ENCODE results near the gene MSL3B. TPM values are rescaled to one million over a fixed set of nuclear protein-coding genes. Genes with fewer than 3 reads are reported as not detected.

The MSL3B gene

GRCh38 chr2:233815861-233816260 is 52.3 kb downstream of the MSL3B start (continued):
- no peak for TF ChIP-seq SPI1 (IDR thresholded peaks at IDR 0.05; ENCODE audit: borderline replicate concordance, low read depth, low read length)

Other genes with a start within 250 kb of the MSL3B start
Only the 7 nearest of the 12 such genes appear.
- not detected in 2 replicates for gene UGT1A5, start 155.5 kb downstream of the MSL3B start, total RNA-seq (2014; rRNA removed)
- not detected in 2 replicates for gene UGT1A5, start 155.5 kb downstream of the MSL3B start, total RNA-seq (2014; rRNA removed; fragmentation: Illumina TruSeq; extraction: Trizol)
- not detected in 2 replicates for gene UGT1A5, start 155.5 kb downstream of the MSL3B start, total RNA-seq (2015; rRNA removed; fragmentation: Illumina TruSeq; extraction: Trizol)
- not detected in 2 replicates for gene UGT1A5, start 155.5 kb downstream of the MSL3B start, total RNA-seq (2021)
- gene UGT1A5, start 155.5 kb downstream of the MSL3B start, polyA plus RNA-seq (2011; rRNA removed): not detected in 2 replicates
- not detected in 2 replicates for gene UGT1A5, start 155.5 kb downstream of the MSL3B start, polyA plus RNA-seq (2014; fragmentation: Illumina TruSeq; extraction: Trizol)
- gene UGT1A5, start 155.5 kb downstream of the MSL3B start, polyA plus RNA-seq (2014; fragmentation: Nextera tagmentation; extraction: Ambion mirVana): not detected
- not detected in 2 replicates for gene UGT1A5, start 155.5 kb downstream of the MSL3B start, polyA plus RNA-seq (2014; rRNA removed)
- not detected in 2 replicates for gene UGT1A4, start 149.7 kb downstream of the MSL3B start, total RNA-seq (2014; rRNA removed)
- gene UGT1A4, start 149.7 kb downstream of the MSL3B start, total RNA-seq (2014; rRNA removed; fragmentation: Illumina TruSeq; extraction: Trizol): not detected in 2 replicates
- gene UGT1A4, start 149.7 kb downstream of the MSL3B start, total RNA-seq (2015; rRNA removed; fragmentation: Illumina TruSeq; extraction: Trizol): not detected in 2 replicates
- not detected in 2 replicates for gene UGT1A4, start 149.7 kb downstream of the MSL3B start, total RNA-seq (2021)
- not detected in 2 replicates for gene UGT1A4, start 149.7 kb downstream of the MSL3B start, polyA plus RNA-seq (2011; rRNA removed)
- not detected in 2 replicates for gene UGT1A4, start 149.7 kb downstream of the MSL3B start, polyA plus RNA-seq (2014; fragmentation: Illumina TruSeq; extraction: Trizol)
- not detected for gene UGT1A4, start 149.7 kb downstream of the MSL3B start, polyA plus RNA-seq (2014; fragmentation: Nextera tagmentation; extraction: Ambion mirVana)
- not detected in 2 replicates for gene UGT1A4, start 149.7 kb downstream of the MSL3B start, polyA plus RNA-seq (2014; rRNA removed)
- gene UGT1A3, start 139.3 kb downstream of the MSL3B start, total RNA-seq (2014; rRNA removed): not detected in 2 replicates
- not detected in 2 replicates for gene UGT1A3, start 139.3 kb downstream of the MSL3B start, total RNA-seq (2014; rRNA removed; fragmentation: Illumina TruSeq; extraction: Trizol)
- not detected in 2 replicates for gene UGT1A3, start 139.3 kb downstream of the MSL3B start, total RNA-seq (2015; rRNA removed; fragmentation: Illumina TruSeq; extraction: Trizol)
- not detected in 2 replicates for gene UGT1A3, start 139.3 kb downstream of the MSL3B start, total RNA-seq (2021)
- not detected in 2 replicates for gene UGT1A3, start 139.3 kb downstream of the MSL3B start, polyA plus RNA-seq (2011; rRNA removed)
- gene UGT1A3, start 139.3 kb downstream of the MSL3B start, polyA plus RNA-seq (2014; fragmentation: Illumina TruSeq; extraction: Trizol): not detected in 2 replicates
- gene UGT1A3, start 139.3 kb downstream of the MSL3B start, polyA plus RNA-seq (2014; fragmentation: Nextera tagmentation; extraction: Ambion mirVana): not detected
- not detected in 2 replicates for gene UGT1A3, start 139.3 kb downstream of the MSL3B start, polyA plus RNA-seq (2014; rRNA removed)
- gene UGT1A1, start 108.1 kb downstream of the MSL3B start, total RNA-seq (2014; rRNA removed): not detected in 2 replicates
- gene UGT1A1, start 108.1 kb downstream of the MSL3B start, total RNA-seq (2014; rRNA removed; fragmentation: Illumina TruSeq; extraction: Trizol): not detected in 2 replicates
- not detected in 2 replicates for gene UGT1A1, start 108.1 kb downstream of the MSL3B start, total RNA-seq (2015; rRNA removed; fragmentation: Illumina TruSeq; extraction: Trizol)
- gene UGT1A1, start 108.1 kb downstream of the MSL3B start, total RNA-seq (2021): not detected in 2 replicates
- gene UGT1A1, start 108.1 kb downstream of the MSL3B start, polyA plus RNA-seq (2011; rRNA removed): not detected in 2 replicates
- not detected in 2 replicates for gene UGT1A1, start 108.1 kb downstream of the MSL3B start, polyA plus RNA-seq (2014; fragmentation: Illumina TruSeq; extraction: Trizol)
- gene UGT1A1, start 108.1 kb downstream of the MSL3B start, polyA plus RNA-seq (2014; fragmentation: Nextera tagmentation; extraction: Ambion mirVana): not detected
- gene UGT1A1, start 108.1 kb downstream of the MSL3B start, polyA plus RNA-seq (2014; rRNA removed): not detected in 2 replicates
- gene MROH2A, start 90.1 kb downstream of the MSL3B start, total RNA-seq (2014; rRNA removed): not detected in 2 replicates
- gene MROH2A, start 90.1 kb downstream of the MSL3B start, total RNA-seq (2014; rRNA removed; fragmentation: Illumina TruSeq; extraction: Trizol): not detected in 2 replicates
- gene MROH2A, start 90.1 kb downstream of the MSL3B start, total RNA-seq (2015; rRNA removed; fragmentation: Illumina TruSeq; extraction: Trizol): not detected in 2 replicates
- gene MROH2A, start 90.1 kb downstream of the MSL3B start, total RNA-seq (2021): not detected in 2 replicates
- not detected in 2 replicates for gene MROH2A, start 90.1 kb downstream of the MSL3B start, polyA plus RNA-seq (2011; rRNA removed)
- not detected in 2 replicates for gene MROH2A, start 90.1 kb downstream of the MSL3B start, polyA plus RNA-seq (2014; fragmentation: Illumina TruSeq; extraction: Trizol)
- gene MROH2A, start 90.1 kb downstream of the MSL3B start, polyA plus RNA-seq (2014; fragmentation: Nextera tagmentation; extraction: Ambion mirVana): not detected
- gene MROH2A, start 90.1 kb downstream of the MSL3B start, polyA plus RNA-seq (2014; rRNA removed): 0.03 TPM in 1 of 2 replicates, not detected in the other
- gene HJURP, start 13.9 kb downstream of the MSL3B start, total RNA-seq (2014; rRNA removed): 24.2 and 24.5 TPM in 2 replicates
- gene HJURP, start 13.9 kb downstream of the MSL3B start, total RNA-seq (2014; rRNA removed; fragmentation: Illumina TruSeq; extraction: Trizol): 27.8 and 32.5 TPM in 2 replicates
- gene HJURP, start 13.9 kb downstream of the MSL3B start, total RNA-seq (2015; rRNA removed; fragmentation: Illumina TruSeq; extraction: Trizol): 27.2 and 28.3 TPM in 2 replicates
- 43.6 and 46.4 TPM in 2 replicates for gene HJURP, start 13.9 kb downstream of the MSL3B start, total RNA-seq (2021)
- 102 and 106 TPM in 2 replicates for gene HJURP, start 13.9 kb downstream of the MSL3B start, polyA plus RNA-seq (2011; rRNA removed)
- 40.1 and 43.5 TPM in 2 replicates for gene HJURP, start 13.9 kb downstream of the MSL3B start, polyA plus RNA-seq (2014; fragmentation: Illumina TruSeq; extraction: Trizol)
- 10 to 100 TPM; 13.8 to 19.1 TPM for gene HJURP, start 13.9 kb downstream of the MSL3B start, polyA plus RNA-seq (2014; fragmentation: Nextera tagmentation; extraction: Ambion mirVana)
- gene HJURP, start 13.9 kb downstream of the MSL3B start, polyA plus RNA-seq (2014; rRNA removed): 42.1 and 43.1 TPM in 2 replicates
- gene TRPM8, start 49.0 kb upstream of the MSL3B start, total RNA-seq (2014; rRNA removed): not detected in 2 replicates
- gene TRPM8, start 49.0 kb upstream of the MSL3B start, total RNA-seq (2014; rRNA removed; fragmentation: Illumina TruSeq; extraction: Trizol): not detected in 2 replicates
- not detected in 2 replicates for gene TRPM8, start 49.0 kb upstream of the MSL3B start, total RNA-seq (2015; rRNA removed; fragmentation: Illumina TruSeq; extraction: Trizol)
- gene TRPM8, start 49.0 kb upstream of the MSL3B start, total RNA-seq (2021): not detected in 2 replicates
- gene TRPM8, start 49.0 kb upstream of the MSL3B start, polyA plus RNA-seq (2011; rRNA removed): not detected in 2 replicates
- gene TRPM8, start 49.0 kb upstream of the MSL3B start, polyA plus RNA-seq (2014; fragmentation: Illumina TruSeq; extraction: Trizol): not detected in 2 replicates
- gene TRPM8, start 49.0 kb upstream of the MSL3B start, polyA plus RNA-seq (2014; fragmentation: Nextera tagmentation; extraction: Ambion mirVana): not detected
- not detected in 2 replicates for gene TRPM8, start 49.0 kb upstream of the MSL3B start, polyA plus RNA-seq (2014; rRNA removed)

Data from K562 (cell line).